NT2/D1 (cell line): ENCODE data around the gene PLS3.

Experiments
- SUZ12 ChIP-seq: IDR thresholded peaks from 2 replicates; pipeline ENCODE4 v1.6.1; 2011; ENCODE audit not compliant: insufficient read length, insufficient read depth; ENCODE audit errors: extremely low read depth
- YY1 ChIP-seq: IDR thresholded peaks from 2 replicates; pipeline ENCODE4 v1.6.1; 2011; ENCODE audit not compliant: insufficient read length, insufficient read depth
- ZNF274 ChIP-seq: IDR thresholded peaks from 2 replicates; pipeline ENCODE4 v1.6.1; 2011; ENCODE audit warnings: mild to moderate bottlenecking, low read depth, low read length

DNA sequence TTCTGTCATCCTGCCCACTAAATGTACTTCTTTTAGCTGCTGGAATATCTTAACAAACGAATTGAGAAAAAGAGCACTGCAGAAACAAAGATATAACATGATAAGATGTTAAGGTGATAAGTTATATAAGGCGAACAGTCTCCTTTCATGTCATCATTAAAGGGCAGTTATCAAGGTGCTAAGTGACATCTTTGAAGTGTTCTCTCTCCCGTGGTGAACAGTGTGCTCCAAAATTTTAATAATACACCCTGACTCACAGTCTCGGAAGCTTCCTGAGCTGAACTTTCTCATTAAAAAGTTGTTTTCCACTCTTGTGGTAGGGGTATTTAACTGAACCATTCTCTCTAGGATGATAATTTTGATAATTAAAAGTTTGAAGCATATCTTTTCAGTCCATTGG lies 61.6 kb downstream of the PLS3 start:
- TF ChIP-seq YY1 (no peak), SUZ12 (no peak), ZNF274 (no peak)
